ENCODE measurements around the gene IGFN1. TPM values are rescaled to one million over a fixed set of nuclear protein-coding genes. Genes with fewer than 3 reads are reported as not detected.

IGFN1 gene
- total RNA-seq, 1 donor from 2014 or later = under 0.01 TPM

DNA sequence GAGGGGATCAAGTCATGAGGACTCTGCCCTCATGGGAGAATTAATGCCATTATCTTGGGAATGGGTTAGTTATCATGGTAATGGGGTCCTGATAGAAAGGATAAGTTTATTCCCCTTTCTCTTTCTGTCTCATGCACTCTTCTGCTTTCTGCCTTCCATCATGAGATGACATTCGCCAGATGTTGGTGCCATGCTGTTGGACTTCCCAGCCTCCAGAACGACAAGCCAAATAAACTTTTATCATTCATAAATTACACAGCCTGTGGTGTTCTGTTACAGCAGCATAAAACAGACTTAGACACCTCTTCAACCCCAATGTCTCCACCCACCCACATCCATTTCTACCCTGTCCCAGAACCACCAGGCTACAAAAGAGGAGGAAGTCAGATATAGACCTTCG is 11.9 kb upstream of the IGFN1 start:
- no peak for FAIRE-seq
- Histone ChIP-seq H3K36me3 (ENCODE audit: control insufficient read depth, insufficient read depth, low read length) (no peaks in the 10 kb centered on the region), H3K4me3 (ENCODE audit: low read depth, low read length) (no peak overlapping the region), H3K27me3 (ENCODE audit: control insufficient read depth, insufficient read depth, low read length) (no peaks in the 10 kb centered on the region)
- TF ChIP-seq, protein P1, sequence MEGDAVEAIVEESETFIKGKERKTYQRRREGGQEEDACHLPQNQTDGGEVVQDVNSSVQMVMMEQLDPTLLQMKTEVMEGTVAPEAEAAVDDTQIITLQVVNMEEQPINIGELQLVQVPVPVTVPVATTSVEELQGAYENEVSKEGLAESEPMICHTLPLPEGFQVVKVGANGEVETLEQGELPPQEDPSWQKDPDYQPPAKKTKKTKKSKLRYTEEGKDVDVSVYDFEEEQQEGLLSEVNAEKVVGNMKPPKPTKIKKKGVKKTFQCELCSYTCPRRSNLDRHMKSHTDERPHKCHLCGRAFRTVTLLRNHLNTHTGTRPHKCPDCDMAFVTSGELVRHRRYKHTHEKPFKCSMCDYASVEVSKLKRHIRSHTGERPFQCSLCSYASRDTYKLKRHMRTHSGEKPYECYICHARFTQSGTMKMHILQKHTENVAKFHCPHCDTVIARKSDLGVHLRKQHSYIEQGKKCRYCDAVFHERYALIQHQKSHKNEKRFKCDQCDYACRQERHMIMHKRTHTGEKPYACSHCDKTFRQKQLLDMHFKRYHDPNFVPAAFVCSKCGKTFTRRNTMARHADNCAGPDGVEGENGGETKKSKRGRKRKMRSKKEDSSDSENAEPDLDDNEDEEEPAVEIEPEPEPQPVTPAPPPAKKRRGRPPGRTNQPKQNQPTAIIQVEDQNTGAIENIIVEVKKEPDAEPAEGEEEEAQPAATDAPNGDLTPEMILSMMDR (IDR thresholded peaks at IDR 0.05; ENCODE audit: insufficient read depth, low read length, severe bottlenecking) = no peak
- DNase-seq (ENCODE audit: low read depth) = no peak

DNA sequence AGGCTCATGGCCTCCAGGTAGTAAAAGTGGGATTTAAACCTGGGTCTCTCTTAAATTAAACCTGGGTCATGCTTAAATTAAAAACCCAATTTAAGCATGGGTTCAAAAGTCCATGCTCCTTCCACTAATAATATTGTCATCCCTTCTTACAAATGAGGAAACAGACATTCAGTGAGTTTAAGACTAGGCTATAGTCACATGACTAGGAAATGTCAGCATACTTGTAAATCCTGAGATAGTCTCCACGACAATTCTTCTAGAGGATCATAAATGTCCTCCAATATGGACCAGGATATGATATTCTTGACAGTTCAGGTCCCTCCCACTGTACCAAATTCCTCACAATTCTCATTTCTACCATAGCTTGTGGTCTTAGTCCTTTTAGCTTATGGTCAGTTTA is 10.5 kb upstream of the IGFN1 start:
- FAIRE-seq = no peak
- no peaks in the 10 kb centered on the region for H3K27me3 ChIP-seq (ENCODE audit: control insufficient read depth, insufficient read depth, low read length)
- TF ChIP-seq, protein P1 (IDR thresholded peaks at IDR 0.05; ENCODE audit: insufficient read depth, low read length, severe bottlenecking) = no peak

DNA sequence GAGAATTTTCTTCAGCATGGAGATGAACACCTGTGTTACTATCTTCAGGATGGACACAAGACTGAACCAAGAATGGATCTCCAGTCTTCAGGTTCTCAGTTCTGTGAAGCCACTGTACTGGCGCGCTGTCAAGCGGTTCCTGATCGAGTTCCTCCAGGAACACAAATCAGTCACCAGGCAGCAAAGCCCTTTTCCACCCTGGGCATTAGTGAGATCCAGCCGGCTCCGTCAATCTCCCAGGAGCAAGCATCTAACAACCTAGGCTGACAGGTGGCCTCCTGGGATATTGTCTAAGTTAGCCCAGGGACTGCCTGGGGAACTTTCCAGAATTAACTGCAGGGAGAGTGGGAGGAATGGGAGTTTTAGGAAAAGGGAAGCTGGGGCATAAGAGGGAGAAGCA is 9.7 kb upstream of the IGFN1 start:
- TF ChIP-seq, protein P1 (IDR thresholded peaks at IDR 0.05; ENCODE audit: insufficient read depth, low read length, severe bottlenecking) = no peak

More for the DNA sequence above, 10.5 kb upstream of the IGFN1 start:
- H3K36me3 ChIP-seq (ENCODE audit: control insufficient read depth, insufficient read depth, low read length) = no peaks in the 10 kb centered on the region
- no peak overlapping the region for H3K4me3 ChIP-seq (ENCODE audit: low read depth, low read length)
- no peak for DNase-seq (ENCODE audit: low read depth)

DNA sequence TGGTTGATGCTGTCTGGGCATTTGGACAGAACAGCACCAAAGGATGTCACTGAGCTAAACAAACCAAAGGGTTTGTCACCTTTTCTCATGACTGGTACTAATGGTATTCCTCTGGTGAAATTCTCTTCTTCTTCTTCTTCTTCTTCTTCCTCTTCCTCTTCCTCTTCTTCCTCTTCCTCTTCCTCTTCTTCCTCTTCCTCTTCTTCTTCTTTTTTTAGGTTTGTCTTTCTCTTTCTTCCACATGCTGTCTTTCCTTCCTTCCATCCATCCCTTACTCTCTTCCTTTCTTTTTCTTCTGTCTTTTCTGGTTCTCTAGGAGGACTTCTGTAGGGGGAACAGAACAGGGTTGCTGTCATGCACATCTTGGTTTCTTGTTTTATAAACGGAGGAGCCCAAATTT is 9.3 kb upstream of the IGFN1 start:
- DNase-seq (ENCODE audit: low read depth) = no peak
- FAIRE-seq = no peak
- Histone ChIP-seq H3K4me3 (ENCODE audit: low read depth, low read length) (no peak overlapping the region), H3K27me3 (ENCODE audit: control insufficient read depth, insufficient read depth, low read length) (no peaks in the 10 kb centered on the region), H3K36me3 (ENCODE audit: control insufficient read depth, insufficient read depth, low read length) (no peaks in the 10 kb centered on the region)
- TF ChIP-seq, protein P1 (IDR thresholded peaks at IDR 0.05; ENCODE audit: insufficient read depth, low read length, severe bottlenecking) = no peak

More for the DNA sequence above, 9.7 kb upstream of the IGFN1 start:
- FAIRE-seq (no peak), DNase-seq (ENCODE audit: low read depth) (no peak)
- Histone ChIP-seq H3K36me3 (ENCODE audit: control insufficient read depth, insufficient read depth, low read length) (no peaks in the 10 kb centered on the region), H3K27me3 (ENCODE audit: control insufficient read depth, insufficient read depth, low read length) (no peaks in the 10 kb centered on the region), H3K4me3 (ENCODE audit: low read depth, low read length) (no peak overlapping the region)

DNA sequence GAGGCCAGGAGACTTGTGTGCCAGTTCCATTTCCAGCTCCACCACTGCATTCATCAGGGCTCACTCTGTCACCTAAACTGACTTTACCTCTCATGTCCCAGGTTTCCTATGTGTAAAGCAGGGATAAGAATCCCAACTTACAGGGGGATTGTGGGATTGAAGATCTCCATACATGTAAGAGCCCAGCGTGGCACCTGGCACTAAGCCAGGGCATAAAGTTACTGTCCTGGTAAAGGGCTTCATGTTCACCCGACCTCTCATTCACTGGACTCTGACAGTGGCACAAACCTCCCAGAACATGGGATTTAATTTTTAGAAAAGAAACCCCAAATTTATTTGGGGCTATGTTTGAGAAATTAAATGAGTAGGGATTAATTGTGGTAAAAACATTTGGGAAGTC is 8.9 kb upstream of the IGFN1 start:
- Histone ChIP-seq H3K4me3 (ENCODE audit: low read depth, low read length) (no peak overlapping the region), H3K27me3 (ENCODE audit: control insufficient read depth, insufficient read depth, low read length) (no peaks in the 10 kb centered on the region), H3K36me3 (ENCODE audit: control insufficient read depth, insufficient read depth, low read length) (no peaks in the 10 kb centered on the region)
- FAIRE-seq (no peak), DNase-seq (ENCODE audit: low read depth) (no peak)
- TF ChIP-seq, protein P1 (IDR thresholded peaks at IDR 0.05; ENCODE audit: insufficient read depth, low read length, severe bottlenecking) = no peak

DNA sequence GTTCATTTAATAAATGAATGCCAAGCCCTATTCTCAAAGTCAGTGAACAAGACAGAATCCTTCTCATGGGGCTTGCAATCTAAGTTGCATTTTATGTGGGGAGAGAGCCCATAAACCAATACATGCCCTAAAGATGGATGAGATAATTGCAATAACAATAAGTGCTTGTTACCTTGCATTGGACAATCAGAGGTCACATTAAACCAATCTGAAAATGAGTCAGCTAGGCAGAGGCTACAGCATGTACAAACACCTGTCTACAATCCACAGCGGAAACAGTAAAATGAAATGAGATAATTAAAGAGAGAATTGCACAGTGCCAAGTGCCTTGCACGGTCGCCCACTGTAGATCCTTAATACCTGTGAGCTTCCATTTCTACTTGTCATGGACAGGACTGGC is 7.4 kb upstream of the IGFN1 start:
- H3K4me3 ChIP-seq (ENCODE audit: low read depth, low read length) = no peak overlapping the region
- H3K27me3 ChIP-seq (ENCODE audit: control insufficient read depth, insufficient read depth, low read length) = no peaks in the 10 kb centered on the region
- DNase-seq (ENCODE audit: low read depth) (peak; percentile 18), FAIRE-seq (no peak)
- H3K36me3 ChIP-seq (ENCODE audit: control insufficient read depth, insufficient read depth, low read length) = no peaks in the 10 kb centered on the region
- TF ChIP-seq, protein P1 (IDR thresholded peaks at IDR 0.05; ENCODE audit: insufficient read depth, low read length, severe bottlenecking) = no peak
